Sigmoid colon (tissue), 4 donors: ENCODE measurements around the gene FUNDC2.

Source experiments
- EP300 ChIP-seq, 4 donors: sonication (generic); formaldehyde crosslinking; IDR thresholded peaks; one replicate each; pipeline ENCODE4 v1.6.1; 2017; ENCODE audit warnings: antibody characterized with exemption in 4 of 4
- TF ChIP-seq, protein P1 (sequence below), 4 experiments: fragments of 450-650 bp in 3 of 4; fragments of 200-600 bp in 1 of 4; IDR thresholded peaks; one replicate each; pipeline ENCODE4 v1.5.1; 2016 to 2019; ENCODE audit warnings: antibody characterized with exemption in 4 of 4, mild to moderate bottlenecking in 3 of 4, moderate library complexity in 2 of 4

- TF ChIP-seq, protein P1, sequence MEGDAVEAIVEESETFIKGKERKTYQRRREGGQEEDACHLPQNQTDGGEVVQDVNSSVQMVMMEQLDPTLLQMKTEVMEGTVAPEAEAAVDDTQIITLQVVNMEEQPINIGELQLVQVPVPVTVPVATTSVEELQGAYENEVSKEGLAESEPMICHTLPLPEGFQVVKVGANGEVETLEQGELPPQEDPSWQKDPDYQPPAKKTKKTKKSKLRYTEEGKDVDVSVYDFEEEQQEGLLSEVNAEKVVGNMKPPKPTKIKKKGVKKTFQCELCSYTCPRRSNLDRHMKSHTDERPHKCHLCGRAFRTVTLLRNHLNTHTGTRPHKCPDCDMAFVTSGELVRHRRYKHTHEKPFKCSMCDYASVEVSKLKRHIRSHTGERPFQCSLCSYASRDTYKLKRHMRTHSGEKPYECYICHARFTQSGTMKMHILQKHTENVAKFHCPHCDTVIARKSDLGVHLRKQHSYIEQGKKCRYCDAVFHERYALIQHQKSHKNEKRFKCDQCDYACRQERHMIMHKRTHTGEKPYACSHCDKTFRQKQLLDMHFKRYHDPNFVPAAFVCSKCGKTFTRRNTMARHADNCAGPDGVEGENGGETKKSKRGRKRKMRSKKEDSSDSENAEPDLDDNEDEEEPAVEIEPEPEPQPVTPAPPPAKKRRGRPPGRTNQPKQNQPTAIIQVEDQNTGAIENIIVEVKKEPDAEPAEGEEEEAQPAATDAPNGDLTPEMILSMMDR (IDR thresholded peaks at IDR 0.05), result no peak
- TF ChIP-seq EP300 (IDR thresholded peaks at IDR 0.05), result no peak
Measured at GRCh38 chrX:154986826-154987575, 39.6 kb upstream of the FUNDC2 start.
